IPS DF 6.9 (cell line): Measurements from ENCODE around the gene ZNHIT2.
"Not testable (repeated sequence)": the region's sequence is repeated elsewhere in the genome, so short reads cannot be mapped to it uniquely, and the experiment has no call there.

Experiments used
- DNase-seq: peaks from one replicate; pipeline ENCODE4 v3.0.0-alpha.2; 2013; ENCODE audit warnings: low read depth, low spot score
- H3K27ac ChIP-seq: one replicate; pipeline ENCODE4 v1.5.1; 2013; ENCODE audit warnings: low read length, control low read depth
- H3K27me3 ChIP-seq: 2 replicates; pipeline ENCODE4 v1.6.1; 2013; ENCODE audit warnings: mild to moderate bottlenecking, low read length; ENCODE audit not compliant: control insufficient read depth, insufficient read depth
- H3K36me3 ChIP-seq: 2 replicates; pipeline ENCODE4 v1.6.1; 2013; ENCODE audit warnings: low read length; ENCODE audit not compliant: control insufficient read depth, insufficient read depth
- H3K4me1 ChIP-seq: 2 replicates; pipeline ENCODE4 v1.6.1; 2013; ENCODE audit warnings: low read length; ENCODE audit not compliant: control insufficient read depth, insufficient read depth
- H3K4me3 ChIP-seq: 2 replicates; pipeline ENCODE4 v1.5.1; 2013; ENCODE audit warnings: mild to moderate bottlenecking, low read length
- H3K9me3 ChIP-seq: 2 replicates; pipeline ENCODE4 v1.6.1; 2013; ENCODE audit warnings: low read length, inconsistent platforms; ENCODE audit not compliant: control insufficient read depth, insufficient read depth
- WGBS: extraction: QIAGEN DNeasy Blood & Tissue Kit; methylation state at CpG from one replicate; pipeline ENCODE4 v1.1.7; 2013; ENCODE audit warnings: mixed read lengths, missing lambda C conversion rate; ENCODE audit not compliant: insufficient read length, insufficient coverage; 5-methylcytosine and 5-hydroxymethylcytosine counted together

The ZNHIT2 gene

DNA sequence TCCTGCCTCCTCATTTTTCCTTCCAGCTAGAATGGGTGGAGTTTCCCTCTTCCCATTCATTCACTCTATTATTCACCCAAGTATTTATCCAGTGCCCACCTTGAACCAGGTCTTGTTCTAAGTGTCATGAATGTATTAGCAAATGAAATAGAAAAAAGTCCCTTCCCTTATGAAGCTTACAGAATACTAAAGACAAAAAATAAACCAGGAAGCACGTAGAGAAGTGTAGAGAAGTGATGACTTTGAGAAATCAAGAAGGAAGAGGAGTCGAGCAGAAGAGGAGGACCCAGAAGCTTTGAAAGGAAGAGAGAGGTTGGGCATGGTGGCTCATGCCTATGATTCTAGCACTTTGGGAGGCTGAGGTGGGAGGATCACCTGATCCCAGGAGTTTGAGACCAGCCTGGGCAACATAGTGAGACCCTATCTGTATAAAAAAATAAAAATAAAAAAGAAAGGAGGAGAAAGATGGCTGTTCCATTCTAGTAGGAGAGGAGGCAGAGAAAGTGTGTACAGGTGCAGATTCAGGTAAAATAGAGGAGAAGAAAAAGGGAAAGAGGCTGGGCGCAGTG lies 33.9 kb upstream of the ZNHIT2 start:
- WGBS = no CpG with 5 or more reads among the region's 3 CpGs
- H3K27ac ChIP-seq = no peak overlapping the region
- no peak for DNase-seq
- H3K36me3 ChIP-seq = no peaks in the 10 kb centered on the region
- no peaks in the 10 kb centered on the region for H3K27me3 ChIP-seq
- peaks cover 2% of the 10 kb centered on the region; the same call in 1 of the 2 replicates for H3K4me1 ChIP-seq
- H3K9me3 ChIP-seq = no peaks in the 10 kb centered on the region; the same call in 1 of the 2 replicates
- no peak overlapping the region for H3K4me3 ChIP-seq

DNA sequence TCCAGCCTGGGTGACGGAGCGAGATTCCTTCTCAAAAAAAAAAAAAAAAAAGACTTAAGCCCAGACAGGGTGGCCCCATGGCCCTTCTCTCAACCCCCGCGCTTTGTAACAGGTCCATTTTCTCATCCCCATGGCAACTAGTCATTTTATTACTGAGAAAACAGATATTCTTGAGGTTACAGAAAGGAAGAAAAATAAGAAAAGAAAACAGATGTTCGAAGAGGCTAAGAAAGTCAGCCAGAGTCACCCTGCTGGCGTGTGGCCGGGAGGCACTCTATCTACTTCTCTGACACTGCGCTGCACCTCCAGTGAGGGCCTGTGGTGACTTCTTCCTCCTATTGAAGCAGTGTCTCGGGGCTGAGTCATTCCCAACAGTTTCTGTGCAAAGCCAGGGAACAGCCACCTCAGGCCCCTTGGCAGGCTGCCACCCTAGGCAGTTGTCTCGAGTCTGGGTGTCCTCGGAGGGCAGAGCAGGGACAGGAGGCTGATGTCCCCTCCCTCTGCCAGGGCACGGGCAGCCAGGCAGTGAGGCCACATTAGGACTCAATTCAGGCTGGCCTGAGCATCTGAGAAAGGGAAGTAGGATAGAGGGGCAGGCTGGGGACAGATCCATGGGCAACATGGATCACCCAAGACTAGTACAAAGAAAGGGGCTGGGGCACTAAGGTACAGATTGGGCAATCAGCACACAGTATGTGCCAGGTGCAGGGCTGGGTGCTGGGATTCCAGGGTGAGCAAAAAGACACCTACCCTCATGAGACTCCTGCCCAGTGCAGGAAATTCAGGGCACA lies 33.2 kb upstream of the ZNHIT2 start:
- no peak for DNase-seq
- no peaks in the 10 kb centered on the region for H3K27me3 ChIP-seq
- peak overlapping the region; percentile 16; the same call in 1 of the 2 replicates for H3K4me3 ChIP-seq
- H3K27ac ChIP-seq = no peak overlapping the region
- WGBS = no CpG with 5 or more reads among the region's 12 CpGs
- H3K4me1 ChIP-seq = peaks cover 2% of the 10 kb centered on the region; the same call in 1 of the 2 replicates
- no peaks in the 10 kb centered on the region for H3K36me3 ChIP-seq
- H3K9me3 ChIP-seq = no peaks in the 10 kb centered on the region; the same call in 1 of the 2 replicates

DNA sequence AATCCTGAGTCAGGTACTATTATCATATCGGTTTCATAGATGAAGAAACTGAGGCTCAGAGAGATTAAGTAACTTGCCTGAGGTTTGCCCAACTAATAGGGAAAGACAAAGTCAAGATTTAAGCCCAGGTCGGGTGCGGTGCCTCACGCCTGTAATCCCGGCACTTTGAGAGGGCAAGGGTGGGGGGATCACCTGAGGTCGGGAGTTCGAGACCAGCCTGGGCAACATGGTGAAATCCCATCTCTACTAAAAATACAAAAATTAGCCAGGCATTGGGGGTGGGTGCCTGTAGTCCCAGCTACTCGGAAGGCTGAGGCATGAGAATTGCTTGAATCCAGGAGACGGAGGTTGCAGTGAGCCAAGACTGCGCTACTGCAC lies 32.6 kb upstream of the ZNHIT2 start:
- H3K9me3 ChIP-seq, DNase-seq, H3K36me3 ChIP-seq, H3K27me3 ChIP-seq, H3K4me3 ChIP-seq, H3K27ac ChIP-seq, H3K4me1 ChIP-seq: not testable (repeated sequence)
- WGBS = no CpG with 5 or more reads among the region's 10 CpGs

DNA sequence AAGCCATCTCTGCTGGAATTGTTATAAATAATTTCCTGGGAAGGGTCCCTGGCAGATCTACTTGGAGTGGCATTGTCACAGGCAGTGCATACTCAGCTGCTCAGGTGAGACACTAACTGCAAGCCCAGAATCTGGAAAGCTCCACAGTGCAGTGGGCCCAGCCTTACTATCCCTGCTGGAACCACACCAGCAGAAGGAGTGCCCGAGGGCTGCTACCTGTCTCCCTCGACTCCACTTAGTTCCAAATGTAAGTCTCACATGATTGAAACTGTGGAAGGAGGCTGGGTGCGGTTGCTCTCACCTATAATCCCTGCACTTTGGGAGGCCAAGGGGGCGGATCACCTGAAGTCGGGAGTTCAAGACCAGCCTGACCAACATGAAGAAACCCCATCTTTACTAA lies 31.2 kb upstream of the ZNHIT2 start:
- no peak for DNase-seq
- WGBS = no CpG with 5 or more reads among the region's 5 CpGs
- Histone ChIP-seq H3K4me1 (peaks cover 2% of the 10 kb centered on the region; the same call in 1 of the 2 replicates), H3K36me3 (no peaks in the 10 kb centered on the region), H3K9me3 (no peaks in the 10 kb centered on the region; the same call in 1 of the 2 replicates), H3K27me3 (no peaks in the 10 kb centered on the region), H3K27ac (no peak overlapping the region), H3K4me3 (no peak overlapping the region)

DNA sequence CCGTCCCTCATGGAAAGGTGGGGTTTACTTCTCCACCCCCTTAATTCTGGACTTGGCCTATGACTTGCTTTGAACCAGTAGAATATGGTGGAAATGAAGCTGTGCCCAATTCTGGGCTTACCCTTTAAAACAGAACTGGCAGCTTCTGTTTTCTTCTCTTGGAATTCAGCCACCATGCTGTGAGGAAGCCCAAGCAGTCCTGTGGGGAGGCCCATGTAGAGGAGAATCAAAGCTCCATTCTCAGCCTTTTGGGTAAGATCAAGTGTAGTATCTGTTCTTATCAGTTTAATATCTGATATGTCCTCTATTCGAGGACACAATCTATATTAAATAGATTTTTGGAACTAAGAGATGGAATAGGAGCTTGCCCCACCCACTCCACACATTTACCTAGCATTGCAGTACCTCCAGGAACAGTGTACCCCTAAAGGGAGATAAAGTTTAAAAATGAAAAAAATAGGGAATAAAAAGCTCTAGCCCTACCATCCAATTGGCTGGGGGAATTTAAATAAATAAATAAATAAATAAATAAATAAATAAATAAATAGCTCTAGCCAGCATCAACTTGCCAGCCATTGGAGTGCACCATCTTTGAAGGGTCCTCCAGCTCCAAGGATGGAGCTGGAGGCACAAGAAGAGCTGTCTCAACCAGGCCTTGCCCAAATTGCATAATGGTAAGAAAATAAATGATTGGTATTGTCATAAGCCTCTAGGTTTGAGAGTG lies 30.0 kb upstream of the ZNHIT2 start:
- no peak overlapping the region for H3K27ac ChIP-seq
- no peaks in the 10 kb centered on the region; the same call in 1 of the 2 replicates for H3K9me3 ChIP-seq
- H3K27me3 ChIP-seq = no peaks in the 10 kb centered on the region
- no peaks in the 10 kb centered on the region for H3K36me3 ChIP-seq
- H3K4me1 ChIP-seq = peaks cover 2% of the 10 kb centered on the region; the same call in 1 of the 2 replicates
- H3K4me3 ChIP-seq = no peak overlapping the region
- no CpG with 5 or more reads among the region's 2 CpGs for WGBS
- DNase-seq = no peak

DNA sequence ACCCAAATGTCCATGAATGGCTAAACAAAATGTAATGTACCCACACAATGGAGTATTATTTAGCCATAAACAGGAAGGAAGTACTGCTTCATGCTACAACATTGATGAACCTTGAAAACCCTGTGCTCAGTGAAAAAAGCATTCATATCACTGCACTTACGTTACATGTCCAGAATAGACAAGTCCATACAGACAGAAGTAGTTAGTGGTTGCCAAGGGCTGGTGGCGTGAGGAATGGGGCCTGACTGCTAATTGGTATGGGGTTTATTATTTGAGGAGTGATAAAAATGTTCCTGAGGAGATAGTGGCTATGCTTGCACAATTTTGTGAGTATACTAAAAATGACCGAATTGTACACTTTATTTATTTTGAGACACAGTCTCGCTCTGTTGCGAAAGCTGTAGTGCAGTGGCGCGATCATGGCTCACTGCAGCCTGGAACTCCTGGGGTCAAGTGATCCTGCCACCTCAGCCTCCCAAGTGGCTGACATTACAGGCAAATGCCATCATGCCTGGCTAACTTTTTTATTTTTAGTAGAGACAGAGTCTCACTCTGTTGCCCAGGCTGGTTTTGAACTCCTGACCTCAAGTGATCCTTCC lies 24.5 kb upstream of the ZNHIT2 start:
- H3K4me1 ChIP-seq = no peaks in the 10 kb centered on the region
- no peak overlapping the region for H3K4me3 ChIP-seq
- H3K27ac ChIP-seq = no peak overlapping the region
- H3K27me3 ChIP-seq = no peaks in the 10 kb centered on the region
- H3K36me3 ChIP-seq = no peaks in the 10 kb centered on the region
- DNase-seq = no peak
- H3K9me3 ChIP-seq = no peaks in the 10 kb centered on the region; the same call in 1 of the 2 replicates
- WGBS = no CpG with 5 or more reads among the region's 7 CpGs

DNA sequence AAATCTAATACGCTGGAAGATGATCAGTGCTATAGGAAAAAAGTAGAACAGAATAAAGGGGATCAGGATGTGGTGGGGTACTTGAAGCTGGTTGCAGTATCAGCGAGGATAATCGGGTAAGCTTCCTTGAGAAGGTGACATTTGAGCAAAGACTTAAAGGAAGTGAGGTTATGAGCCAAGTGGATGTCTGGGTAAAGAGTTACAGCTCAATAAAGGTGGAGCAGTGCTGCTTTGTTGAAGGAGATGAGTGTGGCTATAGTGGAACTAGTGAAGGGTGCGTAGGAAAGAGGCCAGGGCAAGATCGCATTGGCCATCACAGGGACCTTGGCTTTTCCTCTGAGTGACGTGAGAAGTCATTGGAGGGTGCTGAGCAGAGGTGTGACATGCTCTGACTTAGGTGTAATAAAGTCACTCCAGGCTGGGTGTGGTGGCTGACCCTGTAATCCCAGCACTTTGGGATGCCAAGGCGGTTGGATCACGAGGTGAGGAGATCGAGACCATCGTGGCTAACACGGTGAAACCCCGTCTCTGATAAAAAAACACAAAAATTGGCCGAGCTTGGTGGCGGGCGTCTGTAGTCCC lies 19.1 kb upstream of the ZNHIT2 start:
- no CpG with 5 or more reads among the region's 15 CpGs for WGBS
- Histone ChIP-seq H3K27ac (no peak overlapping the region), H3K4me3 (no peak overlapping the region), H3K9me3 (no peaks in the 10 kb centered on the region), H3K36me3 (peaks cover 4% of the 10 kb centered on the region; the same call in 1 of the 2 replicates), H3K27me3 (no peaks in the 10 kb centered on the region), H3K4me1 (peaks cover 2% of the 10 kb centered on the region; the same call in 1 of the 2 replicates)
- no peak for DNase-seq

DNA sequence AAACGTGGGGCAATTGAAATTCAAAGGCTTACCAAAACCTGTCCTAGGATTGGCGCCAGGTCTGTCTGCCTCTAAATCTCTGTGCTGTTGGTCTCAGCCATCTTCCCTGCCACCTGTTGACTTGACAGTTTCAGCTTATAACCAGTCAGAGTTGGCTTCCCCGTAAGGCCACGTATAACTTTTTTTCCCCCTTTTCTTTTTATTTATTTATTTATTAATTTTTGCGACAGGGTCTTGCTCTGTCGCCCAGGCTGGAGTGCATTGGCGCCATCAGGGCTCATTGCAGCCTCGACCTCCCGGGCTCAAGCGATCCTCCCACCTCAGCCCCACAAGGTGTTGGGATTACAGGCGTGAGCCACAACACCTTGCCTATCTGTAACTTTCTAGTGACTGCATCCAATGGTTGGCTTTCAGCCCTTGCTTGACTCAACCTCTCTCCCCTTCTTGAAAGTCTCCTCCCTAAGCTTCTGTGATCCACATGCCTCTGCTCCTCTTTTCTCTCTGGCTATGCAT lies 18.2 kb upstream of the ZNHIT2 start:
- Histone ChIP-seq H3K9me3 (no peaks in the 10 kb centered on the region), H3K4me1 (peaks cover 2% of the 10 kb centered on the region; the same call in 1 of the 2 replicates), H3K4me3 (peak overlapping the region; percentile 52; the same call in 1 of the 2 replicates), H3K27ac (no peak overlapping the region), H3K36me3 (peaks cover 12% of the 10 kb centered on the region), H3K27me3 (no peaks in the 10 kb centered on the region)
- DNase-seq = no peak
- no CpG with 5 or more reads among the region's 11 CpGs for WGBS

DNA sequence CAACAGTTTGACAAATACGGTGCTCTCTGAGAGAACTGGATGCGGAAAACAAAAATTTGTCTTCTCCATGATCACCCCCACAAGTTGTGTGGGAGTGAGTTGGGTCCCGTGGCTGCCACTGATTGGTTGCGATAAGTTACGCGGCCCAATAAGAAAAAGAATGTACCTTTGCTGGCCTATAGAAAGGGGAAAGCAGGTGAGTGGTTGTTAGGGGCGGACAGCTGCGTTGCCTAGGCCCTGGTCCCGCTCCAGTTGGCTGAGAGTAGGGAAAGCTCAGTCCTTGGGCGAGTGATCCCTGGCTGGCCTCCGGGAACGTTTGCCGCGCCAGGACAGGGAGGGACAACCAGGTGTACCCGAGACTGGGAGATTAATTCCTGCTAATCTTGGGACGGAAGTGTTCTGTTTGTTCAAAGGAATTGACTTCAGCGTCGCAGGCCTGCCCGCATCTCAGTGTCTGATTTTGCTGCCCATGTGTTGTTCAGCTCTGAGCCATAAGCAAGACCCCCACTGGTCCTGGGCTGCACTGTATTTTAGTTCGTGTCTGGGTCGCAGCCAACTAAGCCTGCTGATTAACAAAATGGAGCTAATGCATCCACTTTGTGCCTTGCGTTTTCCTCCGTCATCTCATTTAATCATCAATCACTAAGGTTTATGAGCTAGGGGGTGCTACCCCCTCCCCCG lies 17.6 kb upstream of the ZNHIT2 start:
- peaks cover 14% of the 10 kb centered on the region for H3K36me3 ChIP-seq
- H3K27me3 ChIP-seq = no peaks in the 10 kb centered on the region
- H3K4me1 ChIP-seq = peaks cover 2% of the 10 kb centered on the region; the same call in 1 of the 2 replicates
- WGBS = no CpG with 5 or more reads among the region's 24 CpGs
- peak overlapping the region; percentile 90; the same call in 1 of the 2 replicates for H3K4me3 ChIP-seq
- H3K27ac ChIP-seq = no peak overlapping the region
- peak; percentile 89 for DNase-seq
- H3K9me3 ChIP-seq = no peaks in the 10 kb centered on the region
